GM18868 (cell line): ENCODE measurements around the gene TBC1D9B.
A peak's percentile ranks its signal among the peaks of the same experiment; 100 is the strongest.

Experiments used
- ATAC-seq: cut with Tn5 transposase; IDR thresholded peaks from one replicate; pipeline ENCODE4 v1.9.1; 2021; ENCODE audit warnings: mild to moderate bottlenecking, moderate library complexity; ENCODE audit not compliant: unreplicated experiment

The TBC1D9B gene

DNA sequence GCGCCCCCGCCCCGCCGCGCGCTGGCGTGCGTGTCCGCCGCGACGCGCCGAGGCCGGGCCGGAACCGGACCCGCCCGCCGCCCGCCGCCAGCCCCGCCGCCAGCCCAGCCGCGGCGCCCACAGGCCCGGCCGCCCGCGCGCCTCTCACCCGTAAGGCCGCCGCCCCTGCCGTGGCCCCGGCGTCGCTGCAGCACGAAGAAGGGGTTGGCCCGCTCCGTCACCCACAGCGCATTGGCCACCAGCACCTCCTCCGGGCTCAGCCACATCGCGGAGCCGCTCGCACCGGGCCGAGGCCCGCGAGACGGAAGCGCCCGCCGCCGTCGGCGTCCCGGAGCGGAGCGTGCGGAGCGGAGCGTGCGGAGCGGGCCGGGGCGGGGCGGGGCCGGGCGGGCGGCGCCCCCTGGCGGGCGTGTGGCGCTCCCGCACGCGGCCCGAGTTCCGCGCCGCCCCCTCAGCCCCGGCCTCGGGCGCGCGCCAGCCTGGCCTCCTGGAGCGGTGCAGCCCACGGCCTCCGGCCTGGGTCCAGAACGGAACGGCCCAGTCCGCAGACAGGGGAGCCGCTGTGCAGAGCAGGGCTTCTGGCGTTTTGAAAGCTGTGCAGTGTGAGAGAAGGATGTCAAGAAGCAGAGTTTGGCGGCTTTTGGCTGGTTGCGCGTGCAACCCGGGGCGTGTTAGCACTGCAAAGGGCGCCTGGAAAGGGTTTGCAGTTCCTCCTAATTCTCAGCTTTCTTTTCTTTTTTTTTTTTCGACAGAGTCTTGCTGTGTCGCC, at the start of gene TBC1D9B:
Gene TBC1D9B (minus strand): TSS at position 342 of the 769 bp plus-strand sequence. CDS start 76 bp downstream, at position 266.
- ATAC-seq, result peak; percentile 93

DNA sequence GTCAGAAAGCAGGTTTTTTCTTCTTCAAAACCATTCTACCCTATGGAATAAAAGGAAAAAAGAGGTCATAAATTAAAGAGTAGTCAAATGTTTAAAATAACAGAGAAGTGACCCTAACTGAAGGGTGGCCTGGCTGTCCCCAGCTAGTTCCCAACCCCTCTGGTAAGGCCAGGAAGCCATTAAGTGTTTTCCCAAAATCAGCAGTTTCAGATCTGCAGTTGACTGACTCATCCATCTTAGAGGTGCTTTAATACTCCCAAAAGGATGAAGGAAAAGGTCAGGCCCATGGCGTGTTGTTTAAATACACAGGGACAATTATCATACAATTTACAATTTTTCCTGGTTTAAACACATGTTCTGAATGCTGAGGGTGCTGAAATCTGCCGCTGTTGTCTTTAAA, 47.9 kb upstream of the TBC1D9B start:
- no peak for ATAC-seq

GRCh38 chr5:179955062-179955461, 47.4 kb upstream of the TBC1D9B start:
- no peak for ATAC-seq

DNA sequence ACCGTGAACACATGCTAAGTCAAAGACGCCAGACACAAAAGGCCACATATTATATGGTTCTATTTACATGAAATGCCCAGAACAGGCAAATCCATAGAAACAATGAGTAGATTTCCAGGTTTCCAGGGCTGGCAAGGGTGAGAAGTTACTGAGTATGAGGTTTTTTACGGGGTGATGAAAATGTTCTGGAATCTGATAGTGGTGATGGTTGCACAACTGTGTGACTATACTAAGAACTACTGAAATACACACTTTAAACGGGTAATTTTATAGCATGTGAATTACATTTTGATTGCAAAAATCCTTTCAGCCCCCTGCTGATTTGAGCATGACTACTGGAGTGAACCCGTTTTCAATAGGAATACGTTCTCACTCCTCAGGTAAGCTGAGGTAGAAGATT, 46.7 kb upstream of the TBC1D9B start:
- ATAC-seq, result no peak

DNA sequence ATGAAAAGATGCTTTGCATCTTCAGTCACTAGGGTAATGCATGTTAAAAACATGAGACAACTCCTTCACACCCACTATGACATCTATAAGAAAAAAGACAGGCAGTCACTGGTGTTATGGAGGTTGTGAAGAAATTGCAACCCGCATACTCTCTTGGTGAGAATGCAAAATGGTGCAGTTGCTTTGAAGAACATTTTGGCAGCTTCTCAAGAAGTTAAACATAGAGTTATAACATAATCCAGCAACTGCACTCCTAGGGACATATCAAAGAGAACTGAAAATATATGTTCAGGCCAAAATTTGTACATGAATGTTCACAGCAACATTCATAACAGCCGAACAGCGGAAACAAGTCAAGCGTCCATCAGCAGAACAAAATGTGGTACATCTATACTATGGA, 46.3 kb upstream of the TBC1D9B start:
- no peak for ATAC-seq

- ATAC-seq, result no peak
These were observed 29.4 kb upstream of the TBC1D9B start for GRCh38 chr5:179936976-179937681.

GRCh38 chr5:179930788-179931473, 23.2 kb upstream of the TBC1D9B start:
- no peak for ATAC-seq

DNA sequence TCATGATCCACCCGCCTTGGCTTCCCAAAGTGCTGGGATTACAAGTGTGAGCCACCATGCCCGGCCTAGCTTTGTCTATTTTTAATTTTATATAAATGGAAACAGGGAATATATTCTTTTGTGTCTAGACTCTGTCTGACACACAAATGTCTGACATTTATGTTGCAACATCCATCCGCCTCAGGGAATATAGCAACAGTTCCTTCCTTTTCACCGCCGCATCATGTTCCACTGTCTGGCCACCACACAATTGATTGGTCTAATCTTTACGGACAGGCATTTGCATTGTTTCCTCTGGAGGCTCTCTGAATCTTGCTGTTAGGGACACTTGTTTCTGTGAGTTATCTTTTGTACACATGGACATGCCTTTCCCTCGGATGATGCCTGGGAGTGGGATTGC, 20.1 kb upstream of the TBC1D9B start:
- no peak for ATAC-seq

DNA sequence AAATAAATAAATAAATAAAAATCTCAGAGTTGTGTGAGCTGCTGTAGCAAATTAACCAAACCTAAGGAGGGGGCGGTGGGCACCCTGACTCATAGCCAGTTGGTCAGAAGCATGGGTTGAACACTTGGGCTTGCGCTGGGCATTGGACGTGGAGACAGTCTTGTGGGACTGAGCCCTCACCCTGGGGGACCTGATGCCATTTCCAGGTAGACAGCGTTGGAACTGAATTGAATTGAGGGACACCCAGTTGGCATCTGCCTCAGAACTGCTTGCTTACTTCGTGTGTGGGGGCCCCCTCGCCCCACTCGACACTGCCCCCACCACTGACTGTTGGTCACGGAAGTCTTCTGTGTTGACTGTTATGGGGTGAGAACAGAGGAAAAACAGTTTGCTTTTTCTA, 19.0 kb upstream of the TBC1D9B start:
- ATAC-seq, result no peak

DNA sequence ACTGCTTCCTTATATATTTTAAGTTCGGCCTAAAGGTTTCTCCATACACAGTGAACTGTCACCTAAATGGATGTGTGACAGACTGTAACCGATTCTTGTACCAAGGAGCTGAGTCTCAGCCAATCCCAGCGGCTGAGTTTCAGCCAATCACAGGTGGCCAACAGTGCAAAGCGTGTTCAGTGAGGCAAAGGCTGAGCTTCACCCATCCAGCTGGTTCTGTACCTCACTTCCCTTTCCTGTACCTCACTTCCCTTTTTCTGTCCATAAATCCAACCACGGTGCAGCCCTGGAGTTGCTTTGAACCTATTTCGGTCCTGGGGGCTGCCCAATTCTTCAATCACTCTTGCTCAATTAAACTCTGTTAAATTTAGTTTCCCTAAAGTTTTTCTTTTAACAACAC, 15.7 kb upstream of the TBC1D9B start:
- no peak for ATAC-seq

- ATAC-seq, result no peak
These were observed 12.5 kb upstream of the TBC1D9B start for GRCh38 chr5:179920175-179920574.

GRCh38 chr5:179919487-179920060, 11.9 kb upstream of the TBC1D9B start:
- no peak for ATAC-seq

GRCh38 chr5:179918742-179919486, 11.2 kb upstream of the TBC1D9B start:
- no peak for ATAC-seq

DNA sequence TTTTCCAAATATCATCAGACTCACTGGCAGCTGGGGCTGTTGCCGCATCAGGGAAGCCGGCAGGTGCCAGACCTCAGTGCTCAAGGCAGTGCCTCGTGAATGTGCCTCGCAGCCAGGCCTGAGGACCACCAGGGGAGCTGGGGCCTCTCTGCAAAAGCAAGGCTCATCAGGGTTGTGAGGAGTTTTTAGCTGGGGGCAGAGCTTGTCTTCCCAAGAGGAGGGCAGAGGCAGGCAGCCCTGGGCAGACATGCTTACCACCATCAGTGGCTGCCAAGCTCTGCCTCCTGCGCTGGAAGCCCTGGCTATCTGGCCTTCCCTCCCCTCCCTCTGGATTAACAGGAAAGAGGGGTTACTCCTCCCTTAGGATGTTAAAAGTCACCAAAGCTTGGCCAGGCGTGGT, 8.8 kb upstream of the TBC1D9B start:
- ATAC-seq, result no peak

DNA sequence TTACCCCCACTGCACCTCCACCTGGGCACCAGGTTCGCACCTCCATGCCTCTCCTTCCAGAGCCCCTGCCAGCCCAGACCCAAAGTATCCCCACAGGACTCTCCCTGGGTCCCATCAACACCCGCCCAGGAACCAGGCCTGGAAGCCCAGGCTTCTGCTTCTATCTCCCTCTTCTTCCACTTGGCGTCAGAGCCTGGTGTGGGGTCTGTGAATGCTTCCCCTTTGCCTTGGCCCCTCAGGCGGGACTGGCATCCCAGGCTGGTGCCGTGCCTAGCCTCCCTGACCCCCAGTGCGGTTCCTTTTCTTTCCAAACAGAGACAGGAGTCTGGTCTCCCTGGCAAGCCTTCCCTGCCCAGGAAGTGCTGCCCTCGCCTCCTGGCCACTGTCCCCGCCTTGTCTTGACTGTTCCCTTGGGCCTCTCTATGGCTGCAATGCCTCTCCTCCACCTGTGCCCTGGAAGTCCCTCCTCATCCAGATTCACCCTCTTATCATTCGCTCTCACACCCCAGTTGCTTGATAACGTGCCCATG, 7.8 kb upstream of the TBC1D9B start:
- ATAC-seq, result no peak

GRCh38 chr5:179914032-179914755, 6.5 kb upstream of the TBC1D9B start:
- no peak for ATAC-seq

DNA sequence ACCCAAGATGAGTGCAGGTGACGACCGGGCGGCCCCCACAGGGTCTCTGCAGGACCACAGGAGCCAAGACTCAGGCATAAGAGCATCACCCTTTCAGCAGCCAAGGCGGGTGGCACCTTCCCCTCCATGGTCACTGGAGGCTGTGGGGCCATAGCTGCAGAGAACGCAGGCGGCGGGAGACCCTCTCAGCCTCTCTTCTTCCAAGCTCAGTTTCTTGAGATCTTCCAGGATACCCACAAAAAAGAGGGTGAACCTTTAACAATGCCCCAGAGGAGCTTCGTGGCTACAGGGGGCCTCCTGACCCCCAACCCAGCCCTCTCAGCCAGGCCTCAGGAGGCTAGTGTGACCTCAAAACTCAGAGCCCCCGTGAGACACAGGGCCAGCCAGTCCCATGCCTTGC, 5.8 kb upstream of the TBC1D9B start:
- no peak for ATAC-seq

- no peak for ATAC-seq
These were observed 5.3 kb upstream of the TBC1D9B start for GRCh38 chr5:179912951-179913350.

- ATAC-seq, result no peak
These were observed 4.7 kb upstream of the TBC1D9B start for GRCh38 chr5:179912386-179912785.

DNA sequence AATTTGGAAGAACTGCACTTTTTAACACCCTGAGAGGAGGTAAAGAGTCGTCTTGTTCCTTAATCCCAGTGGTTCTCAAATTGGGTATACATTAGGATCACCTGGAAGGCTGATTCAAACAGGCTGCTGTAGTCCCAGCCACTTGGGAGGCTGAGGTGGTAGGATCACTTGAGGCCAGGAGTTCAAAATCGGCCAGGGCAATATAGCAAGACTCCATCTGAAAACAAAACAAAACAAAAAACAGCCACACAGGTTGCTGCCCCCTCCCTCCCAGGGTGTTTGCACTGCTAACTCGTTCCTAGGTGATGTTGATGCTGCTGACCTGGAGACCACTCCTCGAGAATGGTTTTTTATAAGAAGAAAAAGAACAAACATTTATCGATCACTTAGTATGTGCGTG, 1.5 kb upstream of the TBC1D9B start:
- no peak for ATAC-seq
